Lower leg skin (tissue), 4 donors: ENCODE measurements around the gene PACRG. TPM values are rescaled to one million over a fixed set of nuclear protein-coding genes. Genes with fewer than 3 reads are reported as not detected.

Experiments used
- DNase-seq, 2 donors: peaks; one replicate each; pipeline ENCODE4 v3.0.0-alpha.2; 2019; ENCODE audit warnings: low spot score in 2 of 2
- H3K4me3 ChIP-seq: fragments of 200-600 bp; sonication (generic); 2 replicates; pipeline ENCODE4 v1.5.1; 2017; ENCODE audit warnings: mild to moderate bottlenecking, low read depth; ENCODE audit not compliant: poor library complexity, severe bottlenecking
- CTCF ChIP-seq, 3 donors: fragments of 450-650 bp; IDR thresholded peaks; one replicate each; pipeline ENCODE4 v1.5.1; 2016; ENCODE audit warnings: antibody characterized with exemption in 3 of 3, mild to moderate bottlenecking in 3 of 3, moderate library complexity in 2 of 3
- POLR2A ChIP-seq, 2 donors: fragments of 450-650 bp; IDR thresholded peaks; one replicate each; pipeline ENCODE4 v1.6.1; 2016 to 2017; ENCODE audit warnings: antibody characterized with exemption in 2 of 2, mild to moderate bottlenecking in 1 of 2, moderate library complexity in 1 of 2
- WGBS, 2 donors: methylation state at CpG; one replicate each; pipeline ENCODE4 v1.1.5; 2018; 5-methylcytosine and 5-hydroxymethylcytosine counted together
- intact Hi-C: fragments of 100-400 bp; cut with DNase I; formaldehyde crosslinking; loops from one replicate; pipeline ENCODE4 v1.15.0; 2023; ENCODE audit warnings: low total_unique reads
- total RNA-seq, 4 donors: library from RNA; depleted of rRNA; stranded (reverse); fragments of >200 nt; gene quantifications; one replicate each; pipeline ENCODE4 v1.1.0, GENCODE V29; 2016

The PACRG gene
- total RNA-seq, 4 donors from 2014 or later, result 0.38 to 3.9 (median 3.4) TPM; not detected in 1

GRCh38 chr6:163338671-163339405 lies 611.1 kb downstream of the PACRG start:
- DNase-seq, result no peak
- H3K4me3 ChIP-seq, result no peak overlapping the region
- 70 to 76% methylated on average over 12 of the region's 12 CpGs for WGBS, 2 donors
- intact Hi-C loops, result no loop called here
- TF ChIP-seq CTCF (IDR thresholded peaks at IDR 0.05) (no peak), POLR2A (IDR thresholded peaks at IDR 0.05) (no peak)

DNA sequence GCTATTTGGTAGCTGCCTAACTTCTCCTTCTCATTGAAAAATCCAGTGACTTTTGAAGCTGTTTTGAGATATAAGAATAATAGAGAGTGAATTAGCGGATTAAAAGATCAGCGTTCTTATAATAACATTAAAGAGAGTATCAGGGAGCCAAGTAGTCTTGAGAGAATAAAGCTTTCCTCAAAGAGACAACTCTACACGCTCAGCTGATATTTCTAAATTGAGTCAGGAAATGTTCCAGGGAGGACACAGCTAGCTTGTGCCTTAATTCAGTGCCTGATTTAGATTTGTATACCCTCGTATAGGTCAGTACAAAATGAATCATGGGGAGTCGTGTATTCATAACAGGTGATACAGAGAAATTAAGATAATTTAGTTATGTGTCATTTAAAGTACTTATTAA lies 611.7 kb downstream of the PACRG start:
- no peak for DNase-seq
- intact Hi-C loops, result no loop called here
- 64% methylated on average over 5 of the region's 5 CpGs for WGBS, 2 donors
- no peak overlapping the region for H3K4me3 ChIP-seq
- no peak for TF ChIP-seq POLR2A (IDR thresholded peaks at IDR 0.05)
- TF ChIP-seq CTCF (IDR thresholded peaks at IDR 0.05), result no peak

DNA sequence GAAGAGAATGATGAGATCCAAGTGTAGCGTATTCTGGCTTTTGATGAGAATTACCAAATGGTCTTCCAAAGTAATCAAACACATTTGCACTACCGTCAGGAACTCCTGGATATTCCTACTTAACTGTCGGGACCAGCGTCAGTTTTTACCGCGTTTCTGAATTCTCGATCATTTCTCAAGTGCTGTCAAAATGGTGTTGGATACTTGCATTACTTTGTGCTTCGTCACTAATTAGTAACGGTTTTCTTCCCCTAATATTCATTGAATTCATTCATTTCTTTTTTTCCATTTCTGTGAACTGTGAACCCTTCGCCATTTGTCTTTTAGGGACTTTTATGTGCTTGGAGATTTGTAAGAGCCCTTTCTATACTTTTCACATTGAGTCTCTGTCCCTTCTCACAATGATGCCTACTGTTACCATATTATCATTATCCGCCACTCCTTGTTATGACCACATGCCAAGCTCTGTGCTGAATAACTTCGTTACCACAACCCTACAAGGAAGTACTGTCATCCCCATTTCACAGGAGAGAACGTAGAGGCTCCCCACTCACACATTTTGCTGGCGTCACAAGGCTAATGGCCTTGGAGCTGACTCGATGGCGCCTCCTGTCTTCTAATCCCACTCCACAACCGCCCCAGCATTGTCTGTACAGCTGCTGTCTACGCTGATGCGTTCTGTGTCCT lies 612.6 kb downstream of the PACRG start:
- WGBS, 2 donors, result 88 to 95% methylated on average over 19 of the region's 19 CpGs

DNA sequence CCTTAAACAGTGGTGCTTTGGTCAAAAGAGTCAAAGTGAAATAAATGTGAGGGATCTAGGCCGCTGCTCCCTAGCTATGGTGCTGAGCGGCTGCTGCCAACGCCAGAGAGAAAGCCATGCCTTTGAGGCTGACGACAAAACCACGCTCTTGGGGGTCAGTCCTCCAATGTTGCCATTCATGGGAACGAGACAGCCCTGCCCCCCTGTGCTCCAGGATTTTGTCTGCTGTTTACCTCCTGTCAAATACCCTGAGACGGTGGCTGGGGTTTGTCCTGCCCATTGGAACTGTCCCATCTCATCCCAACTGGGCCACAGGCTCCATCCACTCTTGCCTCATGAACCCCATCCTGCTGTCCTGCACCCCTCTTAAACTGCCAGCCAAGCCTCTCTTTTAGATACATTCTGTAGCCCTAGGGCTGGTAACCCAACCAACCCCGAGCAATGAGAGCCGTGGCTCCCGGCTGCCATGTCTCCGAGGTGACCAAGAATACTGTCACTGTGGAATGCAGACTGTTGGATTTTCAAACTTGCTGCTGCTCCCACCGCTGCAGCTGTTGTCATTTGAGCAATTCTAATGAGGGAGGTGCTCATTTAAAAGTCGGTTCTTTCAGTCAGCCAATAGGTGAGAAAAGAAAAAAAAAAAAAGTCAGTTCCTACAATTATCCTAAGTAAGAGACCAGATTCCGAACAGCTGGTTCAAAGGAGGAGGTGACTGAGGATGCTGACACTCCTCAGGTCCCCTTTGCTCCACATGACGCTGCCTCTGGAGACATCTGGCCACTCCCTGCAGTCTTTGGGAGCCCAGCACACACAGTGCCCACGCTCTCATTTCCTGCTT lies 613.7 kb downstream of the PACRG start:
- intact Hi-C loops, result no loop called here
- TF ChIP-seq CTCF (IDR thresholded peaks at IDR 0.05) (no peak), POLR2A (IDR thresholded peaks at IDR 0.05) (no peak)
- H3K4me3 ChIP-seq, result no peak overlapping the region
- WGBS, 2 donors, result 87 to 88% methylated on average over 16 of the region's 16 CpGs
- DNase-seq, result no peak

More for the DNA sequence above, 612.6 kb downstream of the PACRG start:
- TF ChIP-seq POLR2A (IDR thresholded peaks at IDR 0.05), result no peak
- no peak for TF ChIP-seq CTCF (IDR thresholded peaks at IDR 0.05)
- DNase-seq, result no peak
- no peak overlapping the region for H3K4me3 ChIP-seq
- intact Hi-C loops, result no loop called here

DNA sequence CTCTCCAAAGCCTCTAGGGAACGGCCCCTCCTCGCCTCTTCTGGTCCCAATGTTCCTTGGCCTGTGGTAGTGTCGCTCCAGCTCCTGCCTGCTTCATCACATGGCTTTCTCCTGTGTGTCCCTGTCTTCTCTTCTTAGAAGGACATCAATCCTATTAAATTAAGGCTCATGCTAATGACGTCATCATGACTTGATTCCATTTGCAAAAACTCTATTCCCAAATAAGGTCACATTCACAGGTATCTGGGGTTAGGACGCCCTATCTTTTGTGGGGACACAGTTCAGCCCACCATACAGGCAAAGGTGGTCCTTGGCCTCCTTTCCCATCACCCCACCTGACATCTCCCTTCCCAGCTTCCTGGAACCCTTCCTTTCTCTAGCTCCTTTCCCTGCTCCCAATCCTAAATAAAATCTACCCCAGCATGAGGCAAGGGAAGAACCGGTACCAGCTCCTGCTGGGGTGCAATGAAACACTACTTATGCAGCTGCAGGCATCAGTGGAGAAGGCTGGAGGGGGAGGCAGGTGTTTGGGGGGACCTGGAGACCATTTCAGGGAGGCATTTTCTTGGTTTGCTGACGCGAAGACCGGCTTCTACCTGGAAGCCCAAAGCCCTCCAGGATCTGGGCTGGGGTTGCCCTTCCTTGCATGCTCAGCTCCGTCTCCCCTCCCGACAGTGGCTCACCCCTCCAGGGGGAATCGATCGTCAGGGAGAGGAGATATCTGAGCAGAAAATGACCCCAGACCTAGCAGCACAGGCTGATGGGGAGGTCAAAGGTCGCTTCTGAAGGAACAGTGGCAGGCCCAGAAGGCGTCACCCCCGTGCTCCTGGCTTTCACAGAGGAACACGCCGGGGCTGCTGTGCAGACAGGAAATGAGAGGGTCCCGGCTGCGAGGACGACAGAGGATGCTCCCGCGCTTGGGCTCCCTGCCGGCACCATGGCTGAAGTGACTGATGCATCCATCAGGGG lies 615.1 kb downstream of the PACRG start:
- no peak for DNase-seq
- intact Hi-C loops, result no loop called here
- H3K4me3 ChIP-seq, result no peak overlapping the region
- 92 to 94% methylated on average over 23 to 24 of the region's 24 CpGs for WGBS, 2 donors
- no peak for TF ChIP-seq POLR2A (IDR thresholded peaks at IDR 0.05)
- TF ChIP-seq CTCF (IDR thresholded peaks at IDR 0.05), result no peak
